H1 (cell line): ENCODE measurements around the gene RAVER2. TPM values are rescaled to one million over a fixed set of nuclear protein-coding genes. Genes with fewer than 3 reads are reported as not detected.

Experiments used
- CTCF ChIA-PET: fragments of 300-600 bp; sonication (Branson Sonifier 250); formaldehyde crosslinking; loops from one replicate; lab custom pipeline; 2021; ENCODE audit not compliant: partially characterized antibody; lab: Charles Lee
- POLR2A ChIA-PET: fragments of 300-600 bp; sonication (Branson Sonifier 250); formaldehyde crosslinking; loops from one replicate; lab custom pipeline; 2021; ENCODE audit warnings: inconsistent platforms; ENCODE audit not compliant: partially characterized antibody; lab: Charles Lee
- DNase-seq, 2 experiments: peaks; one replicate each; pipeline versions ENCODE4 v3.0.0 to v3.0.0-alpha.2; 2010 to 2022; ENCODE audit warnings: low spot score in 2 of 2, low read depth in 1 of 2, mixed read lengths in 1 of 2
- FAIRE-seq: peaks from 2 replicates; lab custom pipeline; 2011; peaks lifted over from hg19 to GRCh38; lab: Jason Lieb, UNC
- H2AFZ ChIP-seq: 2 replicates; pipeline ENCODE4 v1.8.1; 2012; ENCODE audit warnings: low read length, inconsistent platforms
- H2AK5ac ChIP-seq: 2 replicates; pipeline ENCODE4 v1.6.1; 2013; ENCODE audit warnings: low read depth, low read length
- H2BK120ac ChIP-seq: replicated peaks from 2 replicates; pipeline ENCODE3; 2013; ENCODE audit warnings: low read depth, low read length, inconsistent platforms
- H2BK12ac ChIP-seq: 2 replicates; pipeline ENCODE4 v1.6.1; 2013; ENCODE audit warnings: low read depth, low read length
- H2BK15ac ChIP-seq: 2 replicates; pipeline ENCODE4 v1.6.1; 2013; ENCODE audit warnings: low read length
- H2BK20ac ChIP-seq: 2 replicates; pipeline ENCODE4 v1.6.1; 2013; ENCODE audit warnings: low read length
- H2BK5ac ChIP-seq: 2 replicates; pipeline ENCODE4 v1.6.1; 2013; ENCODE audit warnings: low read depth, low read length
- H3K14ac ChIP-seq: 2 replicates; pipeline ENCODE4 v1.6.1; 2013; ENCODE audit warnings: inconsistent platforms; ENCODE audit not compliant: insufficient read length
- H3K18ac ChIP-seq: 2 replicates; pipeline ENCODE4 v1.6.1; 2013; ENCODE audit warnings: low read length; ENCODE audit errors: extremely low read depth
- H3K23ac ChIP-seq: 2 replicates; pipeline ENCODE4 v1.6.1; 2013; ENCODE audit warnings: inconsistent platforms; ENCODE audit not compliant: insufficient read length
- H3K23me2 ChIP-seq: 2 replicates; pipeline ENCODE4 v1.6.1; 2013; ENCODE audit warnings: low read depth, low read length
- H3K27ac ChIP-seq: 2 replicates; pipeline ENCODE4 v1.6.1; 2011; ENCODE audit warnings: low read depth, low read length, inconsistent platforms
- H3K27me3 ChIP-seq, 4 experiments: replicated peaks in 1 of 4; 1 replicate in 1 of 4; 2 replicates in 3 of 4; pipeline versions ENCODE4 v1.6.1 to v1.8.1; 2011 to 2013; ENCODE audit warnings: low read length in 3 of 4, mild to moderate bottlenecking in 3 of 4, inconsistent platforms in 2 of 4, mixed read lengths in 2 of 4, moderate library complexity in 1 of 4; ENCODE audit not compliant: control insufficient read depth in 3 of 4, insufficient read depth in 3 of 4; ENCODE audit errors: extremely low read depth in 1 of 4
- H3K36me3 ChIP-seq, 4 experiments: 2 replicates each; pipeline versions ENCODE4 v1.6.1 to v1.8.1; 2011 to 2013; ENCODE audit warnings: mild to moderate bottlenecking in 4 of 4, low read length in 3 of 4, moderate library complexity in 2 of 4, control low read depth in 1 of 4, inconsistent platforms in 1 of 4; ENCODE audit not compliant: insufficient read depth in 4 of 4, control insufficient read depth in 2 of 4
- H3K4ac ChIP-seq: replicated peaks from 2 replicates; pipeline ENCODE3; 2013; ENCODE audit warnings: low read length, low read depth, mixed read lengths, inconsistent platforms; ENCODE audit not compliant: insufficient read length
- H3K4me1 ChIP-seq, 4 experiments: replicated peaks in 1 of 4; 1 replicate in 1 of 4; 2 replicates in 3 of 4; pipeline versions ENCODE4 v1.6.1 to v1.8.1; 2011 to 2013; ENCODE audit warnings: low read length in 3 of 4, inconsistent platforms in 2 of 4, mixed read lengths in 1 of 4; ENCODE audit not compliant: insufficient read depth in 4 of 4, control insufficient read depth in 3 of 4
- H3K4me2 ChIP-seq, 2 experiments: 2 replicates each; pipeline versions ENCODE4 v1.6.1 to v1.8.1; 2011 to 2013; ENCODE audit warnings: low read depth in 2 of 2, low read length in 2 of 2, control low read depth in 1 of 2, inconsistent platforms in 1 of 2, mild to moderate bottlenecking in 1 of 2; ENCODE audit not compliant: insufficient read depth in 1 of 2
- H3K4me3 ChIP-seq, 4 experiments: fragments of 200-600, 300-600 bp in 1 of 4; sonication (generic), shearing (Covaris generic), sonication (Bioruptor Twin) in 1 of 4; 2 replicates each; pipeline versions ENCODE4 v1.5.1 to v1.8.1; 2011 to 2016; ENCODE audit warnings: low read length in 4 of 4, low read depth in 3 of 4, control low read depth in 2 of 4, inconsistent platforms in 2 of 4, mild to moderate bottlenecking in 2 of 4, mixed read lengths in 1 of 4, moderate library complexity in 1 of 4; ENCODE audit not compliant: insufficient read depth in 2 of 4; ENCODE audit errors: extremely low read depth in 1 of 4
- H3K56ac ChIP-seq: replicated peaks from 2 replicates; pipeline ENCODE3; 2013; ENCODE audit warnings: low read depth, mild to moderate bottlenecking, mixed read lengths, low read length, inconsistent platforms; ENCODE audit not compliant: insufficient read length
- H3K79me1 ChIP-seq: 2 replicates; pipeline ENCODE4 v1.6.1; 2013; ENCODE audit warnings: low read depth, low read length, control low read depth
- H3K79me2 ChIP-seq, 2 experiments: 2 replicates each; pipeline versions ENCODE4 v1.6.1 to v1.8.1; 2012 to 2013; ENCODE audit warnings: low read length in 2 of 2, mild to moderate bottlenecking in 2 of 2, inconsistent platforms in 1 of 2; ENCODE audit not compliant: insufficient read depth in 2 of 2, control insufficient read depth in 1 of 2
- H3K9ac ChIP-seq, 4 experiments: replicated peaks in 1 of 4; 1 replicate in 1 of 4; 2 replicates in 3 of 4; pipeline versions ENCODE4 v1.6.1 to v1.8.1; 2011 to 2013; ENCODE audit warnings: low read depth in 3 of 4, low read length in 3 of 4, control low read depth in 2 of 4, mild to moderate bottlenecking in 2 of 4, moderate library complexity in 2 of 4, inconsistent platforms in 1 of 4; ENCODE audit errors: extremely low read depth in 1 of 4
- H3K9me3 ChIP-seq, 2 experiments: 2 replicates each; pipeline versions ENCODE4 v1.6.1 to v1.8.1; 2012 to 2013; ENCODE audit warnings: mild to moderate bottlenecking in 2 of 2, moderate library complexity in 2 of 2, control low read depth in 1 of 2, inconsistent platforms in 1 of 2, low read depth in 1 of 2, low read length in 1 of 2, mixed read lengths in 1 of 2; ENCODE audit not compliant: insufficient read depth in 2 of 2
- H4K20me1 ChIP-seq, 2 experiments: replicated peaks in 1 of 2; 2 replicates each; pipeline versions ENCODE3 to v1.8.1; 2011 to 2013; ENCODE audit warnings: inconsistent platforms in 2 of 2, low read length in 2 of 2, mild to moderate bottlenecking in 1 of 2; ENCODE audit not compliant: insufficient read depth in 2 of 2, control insufficient read depth in 1 of 2
- H4K5ac ChIP-seq: 2 replicates; pipeline ENCODE4 v1.6.1; 2013; ENCODE audit warnings: low read length, low read depth, mixed read lengths, inconsistent platforms; ENCODE audit not compliant: insufficient read length
- H4K8ac ChIP-seq: 2 replicates; pipeline ENCODE4 v1.8.0; 2013; ENCODE audit warnings: mild to moderate bottlenecking, moderate library complexity, low read length, inconsistent platforms; ENCODE audit not compliant: insufficient read depth; ENCODE audit errors: extremely low read depth
- H4K91ac ChIP-seq: replicated peaks from 2 replicates; pipeline ENCODE3; 2013; ENCODE audit warnings: low read length, mixed read lengths, inconsistent platforms; ENCODE audit not compliant: insufficient read length
- BCL11A ChIP-seq, 2 experiments: IDR thresholded peaks; one replicate each; pipeline ENCODE4 v1.6.1; 2011; ENCODE audit warnings: low read depth in 2 of 2, low read length in 2 of 2, mild to moderate bottlenecking in 2 of 2
- CBX8 ChIP-seq: fragments of 300-800, 300-1000 bp; sonication (generic); IDR thresholded peaks from 2 replicates; pipeline ENCODE4 v1.7.1; 2016; ENCODE audit warnings: low read depth, low read length, borderline replicate concordance
- CHD1 ChIP-seq: IDR thresholded peaks from 2 replicates; pipeline ENCODE4 v1.6.1; 2012; ENCODE audit warnings: low read depth, low read length, improper control_type of control experiment
- HDAC6 ChIP-seq: IDR thresholded peaks from one replicate; pipeline ENCODE4 v1.7.1; 2012; ENCODE audit warnings: low read depth, mild to moderate bottlenecking, inconsistent platforms, low read length, moderate library complexity
- RBBP5 ChIP-seq: IDR thresholded peaks from 2 replicates; pipeline ENCODE4 v1.7.1; 2012; ENCODE audit warnings: low read depth, mild to moderate bottlenecking, inconsistent platforms, low read length, moderate library complexity, borderline replicate concordance
- SAP30 ChIP-seq: fragments of 300-600 bp; sonication (generic); IDR thresholded peaks from 2 replicates; pipeline ENCODE4 v1.7.1; 2012; ENCODE audit warnings: low read length, moderate library complexity, mild to moderate bottlenecking, inconsistent platforms; ENCODE audit not compliant: insufficient read depth, insufficient replicate concordance
- SIRT6 ChIP-seq: IDR thresholded peaks from one replicate; pipeline ENCODE4 v1.7.1; 2012; ENCODE audit warnings: low read length, inconsistent platforms
- USF2 ChIP-seq: IDR thresholded peaks from 2 replicates; pipeline ENCODE4 v1.6.1; 2011; ENCODE audit warnings: low read length, improper control_type of control experiment
- ZNF274 ChIP-seq: IDR thresholded peaks from 2 replicates; pipeline ENCODE4 v1.7.0; 2012; ENCODE audit warnings: low read length, borderline replicate concordance; ENCODE audit errors: extremely low read depth
- WGBS, 2 experiments: shearing (Covaris generic) in 1 of 2; methylation state at CpG; one replicate each; pipeline versions ENCODE4 v1.1.6 to v1.1.7; 2013 to 2015; ENCODE audit warnings: low lambda C conversion rate in 2 of 2, mixed read lengths in 2 of 2, inconsistent platforms in 1 of 2, low coverage in 1 of 2, missing lambda C conversion rate in 1 of 2; ENCODE audit not compliant: insufficient replicate concordance in 2 of 2, insufficient coverage in 1 of 2, insufficient read length in 1 of 2; ENCODE audit errors: extremely low coverage in 1 of 2, missing lambda C conversion rate in 1 of 2; 5-methylcytosine and 5-hydroxymethylcytosine counted together
- polyA plus RNA-seq, 7 experiments: library from polyadenylated mRNA; depleted of rRNA in 3 of 7; stranded (reverse) in 5 of 7; unstranded in 2 of 7; fragments of >200 nt in 5 of 7; fragments of 200-250 nt in 2 of 7; gene quantifications; 1 replicate in 5 of 7; 2 replicates in 1 of 7; 4 replicates in 1 of 7; pipeline versions ENCODE4 v1.2.1 to v1.2.3, GENCODE V29; 2011 to 2013; ENCODE audit warnings: missing spikeins in 2 of 7, mixed read lengths in 2 of 7
- total RNA-seq: library from RNA; stranded (reverse); fragmentation: NEBNext Ultra II Directional; extraction: Animal tissue kit (Norgen Biotek cat#: 25700); gene quantifications from 2 replicates; pipeline ENCODE4 v1.2.1, GENCODE V29; 2021

Gene RAVER2
- total and polyA plus RNA-seq, 2 of the 8 experiments (the other 6 are each of a cell fraction or from before 2014, with no cell fraction given), result 10.5 to 19.5 TPM

GRCh38 chr1:64865105-64865757 is 120.4 kb downstream of the RAVER2 start:
- Histone ChIP-seq H3K79me1 (no peaks in the 10 kb centered on the region), H3K9me3 (no peaks in the 10 kb centered on the region), H3K56ac (no peak overlapping the region), H4K20me1 (no peaks in the 10 kb centered on the region), H3K27ac (no peak overlapping the region), H2BK20ac (no peak overlapping the region), H2AK5ac (no peak overlapping the region), H4K5ac (no peak overlapping the region), H3K4me3 (no peak overlapping the region), H2BK15ac (no peak overlapping the region), H3K27me3 (no peaks in the 10 kb centered on the region), H3K79me2 (no peaks in the 10 kb centered on the region), H3K9ac (no peak overlapping the region), H3K23ac (no peak overlapping the region), H2BK5ac (no peak overlapping the region), H2BK120ac (no peak overlapping the region), H3K14ac (no peak overlapping the region), H2BK12ac (no peak overlapping the region), H3K4ac (no peak overlapping the region), H3K23me2 (no peaks in the 10 kb centered on the region), H3K36me3 (no peaks in the 10 kb centered on the region), H3K4me1 (peaks cover 0 to 7% (median 1%) of the 10 kb centered on the region in 4 experiments; a peak in 2 of 7 replicates), H3K4me2 (no peak overlapping the region), H3K18ac (no peak overlapping the region), H4K8ac (no peak overlapping the region), H2AFZ (no peak overlapping the region), H4K91ac (no peak overlapping the region)
- POLR2A ChIA-PET, result no interaction called here
- WGBS, 2 experiments, result 92% methylated on average over 6 of the region's 6 CpGs; no CpG with 5 or more reads in 1 of the 2 experiments
- DNase-seq, result no peak
- FAIRE-seq, result no peak
- TF ChIP-seq ZNF274 (no peak), USF2 (no peak), CBX8 (no peak), HDAC6 (no peak), BCL11A (IDR thresholded peaks at IDR 0.05; ENCODE audit: low read depth in 2 of 2, low read length in 2 of 2) (no peak), RBBP5 (no peak), SAP30 (no peak), SIRT6 (no peak), CHD1 (no peak)
- CTCF ChIA-PET, result interaction anchor here (1.1 to 1.2 kb wide), 2 partner anchors 9 to 17 kb away, joined by 3 read pairs; no protein-coding TSS in a partner anchor
